CD4-positive, alpha-beta T cell treated with Interferon gamma for 1 hour (primary cell): ENCODE data around the gene ENOX1.

Source experiments
- DNase-seq: peaks from one replicate; pipeline ENCODE4 v3.0.0-alpha.2; 2020

The ENOX1 gene

GRCh38 chr13:43339805-43340550 lies 446.8 kb downstream of the ENOX1 start:
- DNase-seq: no peak

- DNase-seq: no peak
Measured at GRCh38 chr13:43339145-43339804, 447.5 kb downstream of the ENOX1 start.

- no peak for DNase-seq
Measured at GRCh38 chr13:43335764-43336163, 451.0 kb downstream of the ENOX1 start.

GRCh38 chr13:43333176-43333575 lies 453.6 kb downstream of the ENOX1 start:
- DNase-seq: no peak

GRCh38 chr13:43331672-43332071 lies 455.1 kb downstream of the ENOX1 start:
- DNase-seq: no peak

GRCh38 chr13:43329702-43330101 lies 457.1 kb downstream of the ENOX1 start:
- DNase-seq: no peak

GRCh38 chr13:43328907-43329306 lies 457.9 kb downstream of the ENOX1 start:
- no peak for DNase-seq

- DNase-seq: no peak
Measured at GRCh38 chr13:43326100-43326499, 460.7 kb downstream of the ENOX1 start.

GRCh38 chr13:43325636-43326035 lies 461.1 kb downstream of the ENOX1 start:
- no peak for DNase-seq

GRCh38 chr13:43324129-43324528 lies 462.6 kb downstream of the ENOX1 start:
- no peak for DNase-seq

- no peak for DNase-seq
Measured at GRCh38 chr13:43319617-43320444, 466.9 kb downstream of the ENOX1 start.

- DNase-seq: no peak
Measured at GRCh38 chr13:43316946-43317353, 469.8 kb downstream of the ENOX1 start.

GRCh38 chr13:43316281-43316680 lies 470.5 kb downstream of the ENOX1 start:
- no peak for DNase-seq

- no peak for DNase-seq
Measured at GRCh38 chr13:43315522-43315921, 471.2 kb downstream of the ENOX1 start.

- no peak for DNase-seq
Measured at GRCh38 chr13:43309311-43309710, 477.5 kb downstream of the ENOX1 start.

GRCh38 chr13:43307921-43308433 lies 478.8 kb downstream of the ENOX1 start:
- DNase-seq: peak; percentile 51

GRCh38 chr13:43307221-43307920 lies 479.4 kb downstream of the ENOX1 start:
- DNase-seq: no peak

GRCh38 chr13:43306372-43306771 lies 480.4 kb downstream of the ENOX1 start:
- DNase-seq: no peak

GRCh38 chr13:43305416-43305815 lies 481.4 kb downstream of the ENOX1 start:
- no peak for DNase-seq

GRCh38 chr13:43304945-43305344 lies 481.8 kb downstream of the ENOX1 start:
- DNase-seq: no peak

GRCh38 chr13:43304449-43304848 lies 482.3 kb downstream of the ENOX1 start:
- no peak for DNase-seq

- DNase-seq: no peak
Measured at GRCh38 chr13:43303033-43303729, 483.6 kb downstream of the ENOX1 start.
